ENCODE results near the gene FLYWCH2.

GRCh38 chr16:2874032-2874911, 8.7 kb upstream of the FLYWCH2 start:
- TF ChIP-seq CTCF (IDR thresholded peaks at IDR 0.05 in 8 of 11, conservative IDR thresholded peaks at IDR 0.05 in 3 of 11) (no peak), POLR2AphosphoS5 (IDR thresholded peaks at IDR 0.05) (no peak)
